Gastrocnemius medialis (tissue), 4 donors: ENCODE measurements around the gene RPL19.

Experiments
- CTCF ChIP-seq, 5 experiments: fragments of 450-650 bp in 3 of 5; fragments of 200-600 bp in 2 of 5; sonication (generic) in 2 of 5; IDR thresholded peaks in 4 of 5; conservative IDR thresholded peaks in 1 of 5; 1 replicate in 4 of 5; 2 replicates in 1 of 5; pipeline ENCODE4 v1.5.1; 2016 to 2019; ENCODE audit warnings: antibody characterized with exemption in 5 of 5, mild to moderate bottlenecking in 3 of 5, moderate library complexity in 3 of 5
- POLR2A ChIP-seq, 2 donors: fragments of 450-650 bp; IDR thresholded peaks; one replicate each; pipeline ENCODE4 v1.6.1; 2017; ENCODE audit warnings: antibody characterized with exemption in 2 of 2, mild to moderate bottlenecking in 2 of 2, moderate library complexity in 2 of 2

GRCh38 chr17:39225959-39226683 lies 26.0 kb downstream of the RPL19 start:
- TF ChIP-seq CTCF (IDR thresholded peaks at IDR 0.05 in 4 of 5, conservative IDR thresholded peaks at IDR 0.05 in 1 of 5) (no peak), POLR2A (IDR thresholded peaks at IDR 0.05) (no peak)
